DOHH2 (cell line): Measurements from ENCODE around the gene CENPC.

Experiments
- EZH2phosphoT487 ChIP-seq: fragments of 200-600 bp; sonication (generic); IDR thresholded peaks from 2 replicates; pipeline ENCODE4 v1.6.1; 2017; ENCODE audit warnings: borderline replicate concordance, mild to moderate bottlenecking, antibody characterized with exemption, low read length, moderate library complexity, mixed read lengths
- TF ChIP-seq, protein P1 (sequence below): fragments of 200-600 bp; sonication (generic); IDR thresholded peaks from one replicate; pipeline ENCODE4 v1.5.1; 2014; ENCODE audit warnings: antibody characterized with exemption, mild to moderate bottlenecking, low read depth, low read length; ENCODE audit not compliant: poor library complexity, severe bottlenecking

DNA sequence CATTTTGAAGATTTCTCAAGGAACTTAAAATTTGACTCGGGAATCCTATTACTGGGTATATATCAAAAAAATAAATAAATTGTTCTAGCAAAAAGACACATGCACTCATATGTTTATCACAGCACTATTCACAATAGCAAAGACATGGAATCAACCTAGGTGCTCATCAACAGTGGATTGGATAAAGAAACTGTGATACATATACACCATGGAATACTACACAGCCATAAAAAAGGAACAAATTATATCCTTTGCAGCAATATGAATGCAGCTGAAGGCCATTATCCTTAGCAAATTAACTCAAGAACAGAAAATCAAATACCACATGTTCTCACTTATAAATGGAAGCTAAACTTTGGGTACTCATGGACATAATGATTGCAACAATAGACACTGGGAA is 97.4 kb downstream of the CENPC start:
- TF ChIP-seq, protein P1, sequence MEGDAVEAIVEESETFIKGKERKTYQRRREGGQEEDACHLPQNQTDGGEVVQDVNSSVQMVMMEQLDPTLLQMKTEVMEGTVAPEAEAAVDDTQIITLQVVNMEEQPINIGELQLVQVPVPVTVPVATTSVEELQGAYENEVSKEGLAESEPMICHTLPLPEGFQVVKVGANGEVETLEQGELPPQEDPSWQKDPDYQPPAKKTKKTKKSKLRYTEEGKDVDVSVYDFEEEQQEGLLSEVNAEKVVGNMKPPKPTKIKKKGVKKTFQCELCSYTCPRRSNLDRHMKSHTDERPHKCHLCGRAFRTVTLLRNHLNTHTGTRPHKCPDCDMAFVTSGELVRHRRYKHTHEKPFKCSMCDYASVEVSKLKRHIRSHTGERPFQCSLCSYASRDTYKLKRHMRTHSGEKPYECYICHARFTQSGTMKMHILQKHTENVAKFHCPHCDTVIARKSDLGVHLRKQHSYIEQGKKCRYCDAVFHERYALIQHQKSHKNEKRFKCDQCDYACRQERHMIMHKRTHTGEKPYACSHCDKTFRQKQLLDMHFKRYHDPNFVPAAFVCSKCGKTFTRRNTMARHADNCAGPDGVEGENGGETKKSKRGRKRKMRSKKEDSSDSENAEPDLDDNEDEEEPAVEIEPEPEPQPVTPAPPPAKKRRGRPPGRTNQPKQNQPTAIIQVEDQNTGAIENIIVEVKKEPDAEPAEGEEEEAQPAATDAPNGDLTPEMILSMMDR = no peak
- TF ChIP-seq EZH2phosphoT487 = no peak
